ENCODE data around the gene TMEM164.

TMEM164 gene

DNA sequence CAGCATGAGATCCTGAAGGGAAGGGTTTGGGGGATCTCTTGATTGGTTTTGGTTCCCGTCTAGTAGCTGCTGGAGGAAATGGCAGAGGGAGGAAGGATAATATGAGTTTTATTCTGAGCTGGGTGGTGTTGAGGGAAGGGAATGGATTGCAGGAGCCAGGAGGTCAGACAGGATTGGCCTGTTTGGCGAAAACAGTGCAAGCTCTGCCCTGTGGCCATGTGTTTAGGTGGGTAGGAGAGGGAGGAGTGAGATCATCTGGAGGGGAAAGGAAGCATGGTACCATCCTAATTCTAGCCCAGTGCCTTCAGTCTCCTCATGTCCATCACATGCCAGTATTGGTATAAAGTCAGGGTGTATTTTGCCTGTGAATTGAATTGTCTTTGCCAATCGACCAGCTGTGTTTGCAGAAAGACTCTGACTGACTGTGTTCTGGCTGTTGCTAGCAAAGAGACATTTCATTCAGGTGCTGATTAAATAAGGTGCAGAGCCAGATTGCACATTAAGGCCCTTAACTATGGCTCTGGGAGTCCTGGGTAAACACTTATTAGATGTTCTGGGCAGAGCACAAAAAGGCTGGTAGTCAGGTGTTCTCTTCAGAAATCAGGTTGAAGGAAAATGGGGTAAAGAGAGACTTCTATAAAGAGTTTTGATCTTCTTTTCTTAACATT lies 10.0 kb downstream of the TMEM164 start:
- H3K27me3 ChIP-seq (ENCODE audit: insufficient read depth, low read length), result no peaks in the 10 kb centered on the region
- H3K4me3 ChIP-seq (ENCODE audit: low read length), result no peak overlapping the region
- peaks cover 19% of the 10 kb centered on the region for H3K4me1 ChIP-seq (ENCODE audit: insufficient read depth, low read length)
- no peaks in the 10 kb centered on the region for H3K36me3 ChIP-seq (ENCODE audit: insufficient read depth, low read length)
- H2AFZ ChIP-seq (ENCODE audit: low read depth, low read length), result no peak overlapping the region
- no peaks in the 10 kb centered on the region for H3K9me3 ChIP-seq (ENCODE audit: low read length)

DNA sequence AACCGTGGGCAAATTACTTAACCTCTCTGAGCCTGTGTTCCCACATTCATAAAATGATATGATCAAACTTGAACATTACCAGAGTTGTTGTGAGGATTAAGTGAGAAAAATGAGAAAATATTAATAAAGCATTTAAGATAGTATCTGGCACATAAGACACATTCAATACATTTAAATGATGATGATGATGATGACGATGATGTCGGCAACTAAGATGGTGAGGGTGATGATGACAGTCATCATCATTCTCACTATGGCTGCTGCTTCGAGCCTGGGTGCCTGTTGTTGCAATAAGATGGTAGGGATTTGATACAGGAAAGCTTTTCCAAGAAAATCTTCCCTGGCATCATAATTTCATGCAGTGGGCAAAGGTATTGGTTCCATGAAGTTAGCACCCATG lies 11.1 kb downstream of the TMEM164 start:
- no peaks in the 10 kb centered on the region for H3K9me3 ChIP-seq (ENCODE audit: low read length)
- H3K27me3 ChIP-seq (ENCODE audit: insufficient read depth, low read length), result no peaks in the 10 kb centered on the region
- no peaks in the 10 kb centered on the region for H3K36me3 ChIP-seq (ENCODE audit: insufficient read depth, low read length)
- H3K4me3 ChIP-seq (ENCODE audit: low read length), result no peak overlapping the region
- H3K4me1 ChIP-seq (ENCODE audit: insufficient read depth, low read length), result peaks cover 19% of the 10 kb centered on the region
- no peak overlapping the region for H2AFZ ChIP-seq (ENCODE audit: low read depth, low read length)

- no peaks in the 10 kb centered on the region for H3K27me3 ChIP-seq (ENCODE audit: insufficient read depth, low read length)
- H3K4me3 ChIP-seq (ENCODE audit: low read length), result no peak overlapping the region
- H3K36me3 ChIP-seq (ENCODE audit: insufficient read depth, low read length), result no peaks in the 10 kb centered on the region
- H3K4me1 ChIP-seq (ENCODE audit: insufficient read depth, low read length), result peaks cover 19% of the 10 kb centered on the region
- H3K9me3 ChIP-seq (ENCODE audit: low read length), result no peaks in the 10 kb centered on the region
- H2AFZ ChIP-seq (ENCODE audit: low read depth, low read length), result no peak overlapping the region
These were observed 12.1 kb downstream of the TMEM164 start for GRCh38 chrX:110015032-110015431.

DNA sequence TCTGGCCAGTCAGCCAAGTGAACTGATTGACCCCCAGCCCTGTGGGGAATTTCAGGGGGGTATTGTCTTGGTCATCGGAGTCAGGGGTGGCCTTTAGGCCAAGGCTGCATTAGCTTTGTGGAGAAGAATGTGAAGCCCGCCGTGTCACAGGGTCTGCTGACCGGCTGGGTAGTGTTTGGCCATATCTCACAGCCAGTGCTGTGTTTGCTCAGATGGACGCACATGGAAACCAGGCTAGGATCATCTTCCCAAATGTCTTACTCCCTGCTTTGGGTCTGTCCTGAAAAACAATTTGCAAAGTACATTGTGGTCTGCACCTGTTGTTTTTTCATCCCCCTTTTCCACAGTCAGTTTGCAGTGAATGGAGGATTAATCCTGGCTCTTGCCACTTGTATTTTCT lies 13.0 kb downstream of the TMEM164 start:
- no peaks in the 10 kb centered on the region for H3K27me3 ChIP-seq (ENCODE audit: insufficient read depth, low read length)
- H3K4me3 ChIP-seq (ENCODE audit: low read length), result no peak overlapping the region
- H2AFZ ChIP-seq (ENCODE audit: low read depth, low read length), result no peak overlapping the region
- no peaks in the 10 kb centered on the region for H3K9me3 ChIP-seq (ENCODE audit: low read length)
- H3K36me3 ChIP-seq (ENCODE audit: insufficient read depth, low read length), result peaks cover 4% of the 10 kb centered on the region
- H3K4me1 ChIP-seq (ENCODE audit: insufficient read depth, low read length), result peaks cover 19% of the 10 kb centered on the region

DNA sequence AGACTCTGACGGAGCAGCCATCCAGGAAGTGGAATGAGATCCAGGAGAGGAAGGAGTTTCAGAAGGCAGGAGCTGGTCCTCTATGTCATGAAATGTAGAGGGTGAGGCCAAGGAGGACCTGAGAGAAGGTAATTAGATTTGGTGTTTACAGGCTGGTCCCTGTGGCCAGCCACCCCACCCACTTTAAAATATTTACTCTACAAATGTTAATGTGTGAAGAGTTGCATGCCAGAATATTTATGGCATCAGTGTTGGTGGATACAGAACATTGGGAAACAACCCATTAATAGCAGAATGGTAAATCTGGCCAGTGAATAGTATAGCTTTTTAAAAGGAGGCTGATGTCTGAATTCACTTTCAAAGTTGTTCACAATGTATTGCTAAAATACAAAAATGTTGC lies 17.6 kb downstream of the TMEM164 start:
- H3K27me3 ChIP-seq (ENCODE audit: insufficient read depth, low read length), result no peaks in the 10 kb centered on the region
- H3K9me3 ChIP-seq (ENCODE audit: low read length), result no peaks in the 10 kb centered on the region
- no peak overlapping the region for H2AFZ ChIP-seq (ENCODE audit: low read depth, low read length)
- peaks cover 4% of the 10 kb centered on the region for H3K36me3 ChIP-seq (ENCODE audit: insufficient read depth, low read length)
- H3K4me3 ChIP-seq (ENCODE audit: low read length), result no peak overlapping the region
- peaks cover 9% of the 10 kb centered on the region for H3K4me1 ChIP-seq (ENCODE audit: insufficient read depth, low read length)

DNA sequence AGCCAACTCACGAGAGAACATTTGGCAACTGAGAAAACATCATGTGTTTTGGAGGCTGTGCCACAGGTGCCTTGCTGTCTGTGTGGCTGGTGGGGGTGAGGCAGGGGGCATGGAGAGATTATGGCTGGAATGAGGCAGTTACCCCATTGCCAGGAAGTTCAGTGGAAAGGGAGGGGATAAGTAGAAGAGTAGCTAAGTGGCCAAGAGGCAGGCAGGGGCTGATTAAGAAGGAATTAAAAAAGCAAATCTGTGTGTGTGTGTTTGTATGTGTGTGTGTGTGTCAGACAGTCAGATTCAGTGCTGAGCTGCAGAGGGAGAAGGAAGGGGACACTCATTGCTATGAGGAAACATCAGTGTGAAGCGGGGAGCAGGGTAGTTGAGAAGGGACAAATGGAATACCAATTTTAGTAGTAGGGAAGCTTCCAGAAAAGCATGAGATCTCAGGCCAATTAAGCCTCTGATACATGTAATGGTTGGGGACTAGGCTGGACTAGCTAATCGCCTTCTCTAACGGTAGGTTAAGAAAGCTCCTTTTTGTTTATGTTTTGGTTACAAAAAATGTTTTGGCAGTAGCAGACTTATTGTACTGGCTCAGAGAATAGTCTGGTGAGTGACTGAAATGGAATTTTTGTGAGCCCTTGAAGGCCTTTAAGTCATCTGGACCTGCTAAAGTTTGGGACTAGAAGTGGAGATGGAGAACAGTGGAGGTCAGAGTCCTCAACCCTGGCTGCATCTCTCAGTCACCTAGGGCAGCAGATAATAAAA lies 18.5 kb downstream of the TMEM164 start:
- peaks cover under 1% of the 10 kb centered on the region for H3K4me1 ChIP-seq (ENCODE audit: insufficient read depth, low read length)
- H3K9me3 ChIP-seq (ENCODE audit: low read length), result no peaks in the 10 kb centered on the region
- H2AFZ ChIP-seq (ENCODE audit: low read depth, low read length), result no peak overlapping the region
- no peak overlapping the region for H3K4me3 ChIP-seq (ENCODE audit: low read length)
- H3K27me3 ChIP-seq (ENCODE audit: insufficient read depth, low read length), result no peaks in the 10 kb centered on the region
- peaks cover 4% of the 10 kb centered on the region for H3K36me3 ChIP-seq (ENCODE audit: insufficient read depth, low read length)

DNA sequence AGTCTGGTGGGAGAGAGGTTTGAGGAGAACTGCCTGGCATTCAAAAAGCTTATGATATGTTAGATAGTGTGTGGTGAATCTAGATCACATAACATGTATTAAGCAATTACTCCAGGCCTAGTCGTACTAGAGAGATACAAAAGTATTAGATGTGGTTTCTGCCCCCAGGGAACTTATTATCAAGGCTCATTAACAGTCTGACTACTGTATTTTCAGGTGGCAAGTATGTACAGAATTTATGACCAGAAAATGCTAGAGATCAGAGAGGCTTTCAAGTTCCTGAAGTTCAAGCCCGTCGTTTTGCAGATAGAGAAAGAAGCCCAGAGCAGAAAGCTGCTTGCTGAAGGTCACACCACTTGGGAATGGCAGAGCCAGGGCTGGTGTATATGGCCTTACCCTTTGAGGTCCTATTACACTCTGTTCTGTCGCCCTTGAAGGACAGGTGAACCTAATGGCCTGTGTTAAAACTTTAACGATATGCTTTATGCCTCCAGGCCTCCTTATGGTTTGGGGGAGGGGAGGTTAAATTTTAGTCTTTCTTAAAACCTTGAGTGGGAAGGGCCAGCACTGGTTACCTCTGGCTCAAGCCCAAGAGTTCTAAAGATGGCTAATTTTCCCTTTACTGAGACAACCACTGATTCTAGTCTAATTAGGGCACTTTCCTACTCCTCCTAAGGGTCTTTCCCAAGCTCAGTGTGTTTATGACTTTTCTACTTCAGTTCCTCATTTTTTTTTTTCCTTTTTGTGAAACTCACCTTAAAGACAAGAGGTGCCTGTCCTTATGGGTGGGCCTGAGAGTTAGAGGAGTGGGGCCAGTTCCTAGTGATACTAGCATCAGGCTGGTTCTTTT lies 19.9 kb downstream of the TMEM164 start:
- H3K4me1 ChIP-seq (ENCODE audit: insufficient read depth, low read length), result no peaks in the 10 kb centered on the region
- H3K36me3 ChIP-seq (ENCODE audit: insufficient read depth, low read length), result peaks cover 4% of the 10 kb centered on the region

GRCh38 chrX:110025395-110025794 lies 22.5 kb downstream of the TMEM164 start:
- H3K36me3 ChIP-seq (ENCODE audit: insufficient read depth, low read length), result peaks cover 2% of the 10 kb centered on the region
- no peak overlapping the region for H3K4me3 ChIP-seq (ENCODE audit: low read length)
- H3K27me3 ChIP-seq (ENCODE audit: insufficient read depth, low read length), result no peaks in the 10 kb centered on the region
- H2AFZ ChIP-seq (ENCODE audit: low read depth, low read length), result no peak overlapping the region
- no peaks in the 10 kb centered on the region for H3K9me3 ChIP-seq (ENCODE audit: low read length)
- H3K4me1 ChIP-seq (ENCODE audit: insufficient read depth, low read length), result no peaks in the 10 kb centered on the region

More for the DNA sequence above, 19.9 kb downstream of the TMEM164 start:
- H3K27me3 ChIP-seq (ENCODE audit: insufficient read depth, low read length), result no peaks in the 10 kb centered on the region
- no peak overlapping the region for H3K4me3 ChIP-seq (ENCODE audit: low read length)
- no peaks in the 10 kb centered on the region for H3K9me3 ChIP-seq (ENCODE audit: low read length)
- no peak overlapping the region for H2AFZ ChIP-seq (ENCODE audit: low read depth, low read length)

DNA sequence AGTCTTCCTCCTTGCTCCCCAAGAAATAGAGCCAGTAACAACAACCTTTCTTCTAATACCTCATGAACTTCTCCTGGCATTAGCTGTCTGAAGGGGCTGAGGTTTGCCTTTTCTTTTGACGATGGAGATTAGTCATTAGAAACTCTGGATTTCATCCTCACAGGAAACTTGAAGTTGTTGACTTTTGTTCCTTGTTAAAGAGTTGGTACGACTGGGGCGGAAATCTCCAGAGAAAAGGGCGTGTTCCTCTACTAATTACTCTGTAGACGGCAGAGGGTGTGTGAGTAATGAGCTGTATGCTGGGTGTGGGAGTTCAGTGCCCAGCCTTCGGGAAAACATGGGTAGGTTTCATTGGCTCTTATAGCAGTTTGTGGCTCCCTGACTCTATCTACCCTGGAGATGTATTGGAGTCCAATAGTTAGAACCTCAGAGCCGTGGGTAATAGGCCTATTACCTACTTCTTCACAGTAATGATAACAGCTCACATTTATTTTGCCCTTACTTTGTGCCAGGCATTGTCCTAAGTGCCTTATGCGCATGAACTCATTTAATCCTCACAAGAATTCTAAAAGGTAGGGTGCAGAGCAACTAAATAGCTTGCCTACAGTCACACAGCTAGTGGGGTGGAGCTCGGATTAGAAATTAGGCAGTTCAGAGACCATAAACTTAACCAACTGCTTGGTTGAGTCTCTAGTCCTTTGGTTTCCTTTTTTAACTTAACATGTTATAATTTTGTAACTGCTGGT lies 23.4 kb downstream of the TMEM164 start:
- Histone ChIP-seq H3K27me3 (ENCODE audit: insufficient read depth, low read length) (no peaks in the 10 kb centered on the region), H3K9me3 (ENCODE audit: low read length) (no peaks in the 10 kb centered on the region), H2AFZ (ENCODE audit: low read depth, low read length) (no peak overlapping the region), H3K4me3 (ENCODE audit: low read length) (no peak overlapping the region), H3K36me3 (ENCODE audit: insufficient read depth, low read length) (no peaks in the 10 kb centered on the region), H3K4me1 (ENCODE audit: insufficient read depth, low read length) (no peaks in the 10 kb centered on the region)

DNA sequence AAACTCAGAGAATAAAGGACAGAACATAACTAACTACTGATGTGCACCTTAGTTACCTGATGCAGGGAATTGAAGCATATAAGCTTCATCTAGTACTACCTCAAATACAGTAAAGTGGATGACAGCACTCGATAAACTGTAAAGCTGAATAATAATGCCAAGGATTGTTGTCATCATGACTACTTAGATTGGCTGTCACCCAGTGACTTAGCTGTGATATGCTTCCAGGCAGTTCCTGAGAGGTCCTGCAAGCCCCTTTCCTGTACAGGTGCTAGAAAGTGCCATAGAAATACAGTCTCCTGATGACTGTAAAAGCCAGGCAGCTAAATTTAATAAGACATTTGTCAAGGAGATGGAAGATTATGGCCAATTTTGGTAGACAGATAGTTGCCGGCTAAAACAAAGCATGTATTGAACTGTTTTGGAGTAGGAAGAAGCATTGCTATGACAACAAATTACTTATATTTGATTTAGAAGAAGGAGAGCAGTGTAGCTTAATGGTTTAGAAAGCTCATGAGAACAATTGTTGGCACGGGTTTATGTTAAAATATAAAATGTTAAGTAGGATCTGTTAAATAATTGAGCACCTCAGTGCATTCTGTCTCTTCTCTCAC lies 29.7 kb downstream of the TMEM164 start:
- Histone ChIP-seq H3K9me3 (ENCODE audit: low read length) (no peaks in the 10 kb centered on the region), H3K27me3 (ENCODE audit: insufficient read depth, low read length) (no peaks in the 10 kb centered on the region), H3K36me3 (ENCODE audit: insufficient read depth, low read length) (no peaks in the 10 kb centered on the region), H2AFZ (ENCODE audit: low read depth, low read length) (no peak overlapping the region), H3K4me1 (ENCODE audit: insufficient read depth, low read length) (peaks cover 7% of the 10 kb centered on the region), H3K4me3 (ENCODE audit: low read length) (no peak overlapping the region)

DNA sequence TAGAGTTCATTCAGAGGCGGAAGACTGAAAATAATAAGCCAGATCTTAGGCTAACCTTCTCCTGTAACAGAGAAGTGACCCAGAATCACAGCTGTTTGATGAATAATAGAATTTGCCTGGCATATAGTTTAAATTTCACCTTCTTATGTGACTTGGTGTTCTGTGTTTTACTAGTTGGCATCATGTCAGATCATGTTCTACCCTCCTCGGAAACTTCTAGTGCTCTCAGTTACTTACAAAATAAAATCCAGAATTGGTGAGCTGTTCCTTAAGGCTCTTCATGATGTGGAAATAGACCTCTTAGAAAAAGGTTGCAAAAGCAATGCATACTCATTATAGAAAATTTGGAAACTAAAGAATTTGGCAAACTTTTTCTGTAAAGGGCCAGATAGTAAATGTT lies 31.1 kb downstream of the TMEM164 start:
- H3K9me3 ChIP-seq (ENCODE audit: low read length), result no peaks in the 10 kb centered on the region
- peaks cover 7% of the 10 kb centered on the region for H3K4me1 ChIP-seq (ENCODE audit: insufficient read depth, low read length)
- H3K4me3 ChIP-seq (ENCODE audit: low read length), result no peak overlapping the region
- no peak overlapping the region for H2AFZ ChIP-seq (ENCODE audit: low read depth, low read length)
- no peaks in the 10 kb centered on the region for H3K27me3 ChIP-seq (ENCODE audit: insufficient read depth, low read length)
- H3K36me3 ChIP-seq (ENCODE audit: insufficient read depth, low read length), result no peaks in the 10 kb centered on the region

DNA sequence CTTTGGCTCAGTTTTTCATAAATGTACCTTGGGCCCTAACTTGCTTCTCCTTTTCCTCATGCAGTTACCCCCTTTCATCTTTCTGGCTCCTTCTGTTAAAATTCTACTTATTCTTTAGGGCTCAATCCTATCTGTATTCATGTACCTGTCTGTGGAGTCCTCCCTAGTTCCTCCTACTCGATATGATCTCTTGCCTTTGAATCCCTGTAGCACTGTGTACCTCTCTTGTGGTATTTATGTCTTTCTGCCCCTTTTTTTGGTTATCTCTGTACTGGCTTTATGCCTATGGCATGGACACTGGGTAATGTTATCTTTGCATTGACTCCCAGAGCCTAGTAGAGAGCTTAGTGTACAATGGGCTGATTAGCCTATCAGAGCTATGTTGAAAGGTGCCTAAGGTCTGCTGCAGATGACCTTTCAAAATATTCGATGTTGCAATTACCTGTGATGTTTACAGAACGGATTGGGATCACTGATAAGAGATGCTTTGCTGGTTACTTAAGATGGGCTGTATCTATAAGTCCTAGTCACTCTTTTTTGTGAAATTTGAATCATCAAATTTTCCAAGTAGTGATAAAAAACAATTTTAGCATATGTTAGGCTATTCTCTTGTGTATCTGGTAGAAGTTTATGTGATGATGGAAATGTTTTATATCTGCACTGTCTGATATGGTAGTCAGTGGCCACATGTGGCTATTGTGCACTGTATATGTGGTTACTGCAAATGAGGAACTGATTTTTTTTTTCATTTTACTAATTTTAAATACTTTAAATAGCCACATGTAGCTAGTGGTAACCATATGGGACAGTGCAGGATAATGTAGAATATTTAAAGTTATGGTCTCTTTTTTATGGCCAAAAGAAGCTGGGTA lies 33.5 kb downstream of the TMEM164 start:
- no peaks in the 10 kb centered on the region for H3K27me3 ChIP-seq (ENCODE audit: insufficient read depth, low read length)
- peaks cover 7% of the 10 kb centered on the region for H3K4me1 ChIP-seq (ENCODE audit: insufficient read depth, low read length)
- H3K36me3 ChIP-seq (ENCODE audit: insufficient read depth, low read length), result no peaks in the 10 kb centered on the region
- H3K4me3 ChIP-seq (ENCODE audit: low read length), result no peak overlapping the region
- H3K9me3 ChIP-seq (ENCODE audit: low read length), result no peaks in the 10 kb centered on the region
- H2AFZ ChIP-seq (ENCODE audit: low read depth, low read length), result no peak overlapping the region
